ENCODE data around the gene WDFY2. TPM values are rescaled to one million over a fixed set of nuclear protein-coding genes. Genes with fewer than 3 reads are reported as not detected.

WDFY2 gene, protein sequence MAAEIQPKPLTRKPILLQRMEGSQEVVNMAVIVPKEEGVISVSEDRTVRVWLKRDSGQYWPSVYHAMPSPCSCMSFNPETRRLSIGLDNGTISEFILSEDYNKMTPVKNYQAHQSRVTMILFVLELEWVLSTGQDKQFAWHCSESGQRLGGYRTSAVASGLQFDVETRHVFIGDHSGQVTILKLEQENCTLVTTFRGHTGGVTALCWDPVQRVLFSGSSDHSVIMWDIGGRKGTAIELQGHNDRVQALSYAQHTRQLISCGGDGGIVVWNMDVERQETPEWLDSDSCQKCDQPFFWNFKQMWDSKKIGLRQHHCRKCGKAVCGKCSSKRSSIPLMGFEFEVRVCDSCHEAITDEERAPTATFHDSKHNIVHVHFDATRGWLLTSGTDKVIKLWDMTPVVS
- 1 to 10 TPM; 4.7 to 7.5 (median 6.2) TPM for total RNA-seq
- polyA plus RNA-seq, result 1 to 10 TPM; 2.4 to 2.6 TPM
- long read RNA-seq, donor 1, full-length matches to known transcripts, result 3 of 11 reads
- long read RNA-seq, donor 1, partial matches to known transcripts, result 2 of 11 reads
- long read RNA-seq, donor 1, other reads (novel, unspliced or antisense), result 6 of 11 reads
- long read RNA-seq, donor 2, full-length matches to known transcripts, result 6 of 24 reads
- long read RNA-seq, donor 2, partial matches to known transcripts, result 4 of 24 reads
- long read RNA-seq, donor 2, other reads (novel, unspliced or antisense), result 14 of 24 reads
- long read RNA-seq, donor 3, full-length matches to known transcripts, result 14 of 21 reads
- long read RNA-seq, donor 3, partial matches to known transcripts, result 1 of 21 reads
- long read RNA-seq, donor 3, other reads (novel, unspliced or antisense), result 6 of 21 reads

DNA sequence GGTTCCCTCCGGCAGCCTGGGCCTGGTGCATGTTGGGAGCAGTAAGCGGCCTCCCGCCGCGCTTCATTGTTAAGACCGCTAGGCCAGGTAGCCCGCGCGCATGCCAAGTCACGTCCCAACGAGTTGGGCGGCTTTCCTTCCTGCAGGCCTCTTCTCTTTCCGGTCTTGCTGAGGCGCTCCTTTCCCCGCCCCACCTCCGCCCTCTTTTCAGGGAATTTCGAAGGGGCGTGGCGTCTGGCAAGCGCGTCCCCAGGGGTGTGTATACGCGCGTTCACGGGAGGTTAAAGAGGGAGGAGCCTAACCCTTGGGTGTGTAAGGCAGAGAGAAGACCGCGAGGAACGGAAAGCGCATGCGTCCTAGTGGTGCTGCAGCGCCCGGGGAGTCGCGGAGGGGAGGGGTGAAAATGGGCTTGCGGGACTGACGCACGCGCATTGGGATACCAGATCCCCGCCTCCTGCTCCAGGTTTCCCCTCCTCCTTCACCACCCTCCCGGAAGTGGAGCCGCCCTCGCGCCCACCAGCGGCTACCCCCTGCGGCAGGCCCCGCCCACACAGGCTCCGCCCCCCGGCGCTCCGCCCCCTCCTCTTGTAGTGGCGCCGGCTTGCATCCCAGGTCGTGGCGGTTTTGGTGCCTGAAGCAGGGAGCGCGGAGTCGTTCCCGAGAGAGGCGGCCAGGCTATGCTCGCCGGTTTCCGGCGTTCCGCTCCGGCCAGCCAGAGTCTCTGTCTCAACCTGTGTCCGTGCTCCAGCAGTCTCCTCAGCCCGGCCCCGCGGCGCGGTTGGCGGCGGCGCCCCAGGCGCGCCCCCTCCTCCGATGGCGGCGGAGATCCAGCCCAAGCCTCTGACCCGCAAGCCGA is at the start of gene WDFY2:
TSS of gene WDFY2 (plus strand) at position 588 of the 856 bp plus-strand sequence. CDS start at position 814, 226 bp downstream.
- no peaks in the 10 kb centered on the region for H3K36me3 ChIP-seq
- 0 to 1% methylated on average over 75 to 81 of the region's 81 CpGs for WGBS, 2 donors
- peak in 4 of 9 donors; percentile 16 to 44 (median 36) for TF ChIP-seq CTCF (IDR thresholded peaks at IDR 0.05)
- H3K4me1 ChIP-seq, result peaks cover 0 to 45% (median 32%) of the 10 kb centered on the region in 9 donors
- H3K9me3 ChIP-seq, result no peaks in the 10 kb centered on the region
- H3K27ac ChIP-seq, result peak within 1 kb of the TSS; percentile 68 to 94 (median 90)
- peak; percentile 100 for DNase-seq
- intact Hi-C loops (cut with DNase I), result loop anchor here (1.0 to 10.0 kb wide), 14 partner anchors 42 to 221 kb away; partner anchors contain the start of genes INTS6 (in 8 of the 10) and DHRS12 (in 3 of the 10)
- peak within 1 kb of the TSS; percentile 68 to 94 (median 88) for H3K4me3 ChIP-seq
- ATAC-seq, result peak; percentile 94 to 98 (median 96)
- H3K27me3 ChIP-seq, result no peaks in the 10 kb centered on the region

- H3K27me3 ChIP-seq, result no peaks in the 10 kb centered on the region
- DNase-seq (no peak), ATAC-seq (no peak)
- H3K4me1 ChIP-seq, result peaks cover 0 to 36% (median 5%) of the 10 kb centered on the region in 9 donors
- TF ChIP-seq CTCF (IDR thresholded peaks at IDR 0.05), result no peak
- WGBS, 2 donors, result 80 to 82% methylated on average over 9 of the region's 9 CpGs
- no peak overlapping the region for H3K4me3 ChIP-seq
- no peaks in the 10 kb centered on the region for H3K36me3 ChIP-seq
- H3K27ac ChIP-seq, result peak overlapping the region in 3 of 10 donors; percentile 14 to 51 (median 45)
- H3K9me3 ChIP-seq, result no peaks in the 10 kb centered on the region
- intact Hi-C loops (cut with DNase I), result loop anchor here in 1 of 10 donors (5.0 kb wide), 1 partner anchor 36 kb away; no protein-coding TSS in a partner anchor
Observed at GRCh38 chr13:51538591-51539179, 45.6 kb upstream of the WDFY2 start.

DNA sequence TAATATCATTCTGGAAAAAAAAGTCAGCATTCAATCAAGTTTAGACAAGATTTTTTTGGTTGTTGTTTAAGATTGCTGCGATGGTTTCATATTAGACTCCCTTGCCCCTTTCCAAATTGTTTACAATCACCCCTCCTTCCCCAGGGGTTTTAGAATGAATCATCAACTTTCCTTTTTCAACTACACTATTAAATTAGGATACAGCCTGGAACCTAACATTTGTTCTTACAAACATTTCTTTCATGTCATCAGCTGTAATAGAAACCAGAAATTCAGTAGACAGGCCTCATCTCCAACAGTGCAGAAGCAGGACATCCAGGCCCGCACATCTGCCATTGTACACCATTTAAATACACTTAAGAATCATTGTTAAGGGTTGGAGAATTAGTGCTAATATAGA is 44.4 kb upstream of the WDFY2 start:
- WGBS, 2 donors, result 66 to 67% methylated on average over 2 of the region's 2 CpGs
- Histone ChIP-seq H3K4me3 (no peak overlapping the region), H3K27me3 (no peaks in the 10 kb centered on the region), H3K36me3 (no peaks in the 10 kb centered on the region), H3K4me1 (peaks cover 0 to 31% (median 5%) of the 10 kb centered on the region in 9 donors), H3K27ac (peak overlapping the region in 7 of 10 donors; percentile 0 to 51 (median 22)), H3K9me3 (no peaks in the 10 kb centered on the region)
- ATAC-seq (peak in 7 of 8 donors; percentile 35 to 71 (median 56)), DNase-seq (no peak)
- intact Hi-C loops (cut with DNase I), result loop anchor here in 3 of 10 donors (2.0 to 5.0 kb wide), 3 partner anchors 38 to 43 kb away; partner anchors contain the start of gene WDFY2 (in 1 of the 3)
- TF ChIP-seq CTCF (IDR thresholded peaks at IDR 0.05), result no peak
